Vagina (tissue), 2 donors: ENCODE results near the gene SPATA31C2.

Experiments
- CTCF ChIP-seq, 3 experiments: fragments of 450-650 bp in 2 of 3; fragments of 200-600 bp in 1 of 3; sonication (generic) in 1 of 3; IDR thresholded peaks; one replicate each; pipeline ENCODE4 v1.5.1; 2017 to 2019; ENCODE audit warnings: antibody characterized with exemption in 3 of 3, mild to moderate bottlenecking in 2 of 3, moderate library complexity in 2 of 3
- POLR2A ChIP-seq, 2 donors: fragments of 450-650 bp; IDR thresholded peaks; one replicate each; pipeline ENCODE4 v1.6.1; 2017; ENCODE audit warnings: antibody characterized with exemption in 2 of 2, mild to moderate bottlenecking in 2 of 2, moderate library complexity in 2 of 2

- TF ChIP-seq POLR2A (IDR thresholded peaks at IDR 0.05) (no peak), CTCF (IDR thresholded peaks at IDR 0.05) (no peak)
Measured at GRCh38 chr9:88161144-88161543, 22.9 kb upstream of the SPATA31C2 start.
